Spleen (tissue), 11 donors: ENCODE results near the gene RPGRIP1L. TPM values are rescaled to one million over a fixed set of nuclear protein-coding genes. Genes with fewer than 3 reads are reported as not detected.

Source experiments
- DNase-seq: peaks from one replicate; pipeline ENCODE4 v3.0.0-alpha.2; 2020
- H3K27ac ChIP-seq, 8 donors: fragments of 200-600 bp; sonication (generic) in 7 of 8; 1 replicate in 4 of 8; 2 replicates in 4 of 8; pipeline versions ENCODE4 v1.5.0 to v1.8.0; 2016 to 2021; ENCODE audit warnings: inconsistent platforms in 4 of 8, mild to moderate bottlenecking in 4 of 8, moderate library complexity in 1 of 8
- H3K27me3 ChIP-seq, 7 donors: fragments of 200-600 bp; sonication (generic) in 6 of 7; replicated peaks in 1 of 7; 1 replicate in 4 of 7; 2 replicates in 3 of 7; pipeline versions ENCODE4 v1.5.0 to v1.8.0; 2016 to 2021; ENCODE audit warnings: inconsistent platforms in 3 of 7, mild to moderate bottlenecking in 1 of 7
- H3K36me3 ChIP-seq, 6 donors: fragments of 200-600 bp; sonication (generic) in 5 of 6; 1 replicate in 4 of 6; 2 replicates in 2 of 6; pipeline versions ENCODE4 v1.5.0 to v1.8.0; 2016 to 2021; ENCODE audit warnings: inconsistent platforms in 2 of 6
- H3K4me1 ChIP-seq, 6 donors: fragments of 200-600 bp; sonication (generic) in 5 of 6; 1 replicate in 3 of 6; 2 replicates in 3 of 6; pipeline versions ENCODE4 v1.5.0 to v1.8.0; 2016 to 2021; ENCODE audit warnings: inconsistent platforms in 3 of 6
- H3K4me3 ChIP-seq, 8 donors: fragments of 200-600 bp; sonication (generic) in 7 of 8; 1 replicate in 4 of 8; 2 replicates in 4 of 8; pipeline versions ENCODE4 v1.5.0 to v1.8.0; 2016 to 2021; ENCODE audit warnings: inconsistent platforms in 4 of 8, mild to moderate bottlenecking in 4 of 8, moderate library complexity in 2 of 8
- H3K9me3 ChIP-seq, 8 donors: fragments of 200-600 bp; sonication (generic) in 7 of 8; 1 replicate in 4 of 8; 2 replicates in 4 of 8; pipeline versions ENCODE4 v1.5.0 to v1.8.0; 2016 to 2021; ENCODE audit warnings: inconsistent platforms in 4 of 8
- POLR2A ChIP-seq, 3 donors: fragments of 450-650 bp; IDR thresholded peaks; one replicate each; pipeline ENCODE4 v1.5.1; 2017; ENCODE audit warnings: antibody characterized with exemption in 3 of 3, mild to moderate bottlenecking in 1 of 3
- POLR2AphosphoS5 ChIP-seq, 3 donors: sonication (generic); formaldehyde crosslinking; IDR thresholded peaks; one replicate each; pipeline ENCODE4 v1.5.1; 2017; ENCODE audit warnings: antibody characterized with exemption in 3 of 3
- WGBS, 5 donors: extraction: QIAGEN DNeasy Blood & Tissue Kit in 3 of 5; methylation state at CpG; one replicate each; pipeline versions ENCODE4 v1.1.5 to v1.1.7; 2013 to 2018; 5-methylcytosine and 5-hydroxymethylcytosine counted together
- intact Hi-C: fragments of 100-400 bp; cut with DNase I; formaldehyde crosslinking; loops from one replicate; pipeline ENCODE4 v1.15.0; 2023; ENCODE audit warnings: low total_unique reads
- polyA plus RNA-seq, 3 donors: library from polyadenylated mRNA; stranded (reverse); fragments of 200-250 nt; gene quantifications; one replicate each; pipeline ENCODE4 v1.2.1, GENCODE V29; 2013
- total RNA-seq, 7 donors: library from RNA; depleted of rRNA in 3 of 7; stranded (reverse); fragments of >200 nt in 3 of 7; fragmentation: NEBNext Ultra II Directional in 4 of 7; extraction: Animal tissue kit (Norgen Biotek cat#: 25700) in 4 of 7; gene quantifications; one replicate each; pipeline versions ENCODE4 v1.1.0 to v1.2.1, GENCODE V29; 2016 to 2021
- TF ChIP-seq, protein P1 (sequence below), 11 experiments: fragments of 200-600 bp in 7 of 11; fragments of 450-650 bp in 4 of 11; sonication (generic) in 4 of 11; IDR thresholded peaks in 8 of 11; conservative IDR thresholded peaks in 3 of 11; 1 replicate in 7 of 11; 2 replicates in 4 of 11; pipeline versions ENCODE4 v1.4.0 to v1.8.0; 2016 to 2021; ENCODE audit warnings: antibody characterized with exemption in 11 of 11, inconsistent platforms in 4 of 11, mild to moderate bottlenecking in 1 of 11
- donor health status: healthy with polysubstance abuse.
- donor health status: DM: no; HTN: no; CAD: no; lungs with moderate emphysema.
- donor health status: DM: no; HTN: no; CAD: no.
- donor health status: Bipolar disorder and iron deficiency.
- donor health status: healthy.
- donor health status: DM: no; HTN: no; CAD: no.
- donor health status: DM: yes; HTN: yes; CAD: no.

The RPGRIP1L gene
- total and polyA plus RNA-seq, 10 donors, result 0.65 to 4.4 (median 2.4) TPM

DNA sequence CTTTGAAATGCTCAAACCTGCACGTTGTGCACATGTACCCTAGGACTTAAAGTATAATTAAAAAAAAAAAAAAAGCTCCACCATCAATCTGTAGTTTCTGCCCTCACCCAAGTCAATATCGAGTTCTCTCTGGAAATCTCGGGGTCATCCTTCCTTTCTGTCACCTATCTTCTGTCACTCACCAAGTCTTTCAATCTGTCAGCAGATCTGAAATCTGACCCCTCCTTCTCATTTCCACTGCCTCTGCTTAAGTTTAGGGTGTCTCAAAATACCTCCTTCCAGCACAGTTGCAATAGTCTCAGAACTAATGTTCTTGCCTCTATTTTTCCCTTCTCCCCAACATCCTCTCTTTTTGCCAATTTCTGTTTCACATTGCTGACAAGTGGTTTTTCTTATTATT is 32.6 kb upstream of the RPGRIP1L start:
- DNase-seq, result no peak
- Histone ChIP-seq H3K36me3 (no peaks in the 10 kb centered on the region), H3K9me3 (no peaks in the 10 kb centered on the region), H3K4me3 (no peak overlapping the region), H3K27ac (no peak overlapping the region), H3K4me1 (peaks cover 0 to 16% (median 0%) of the 10 kb centered on the region in 6 donors), H3K27me3 (no peaks in the 10 kb centered on the region)
- intact Hi-C loops, result no loop called here
- WGBS, 5 donors, result 87 to 93% (median 91%) methylated on average over 3 of the region's 3 CpGs
- TF ChIP-seq POLR2AphosphoS5 (IDR thresholded peaks at IDR 0.05) (no peak), POLR2A (IDR thresholded peaks at IDR 0.05) (no peak)
- TF ChIP-seq, protein P1, sequence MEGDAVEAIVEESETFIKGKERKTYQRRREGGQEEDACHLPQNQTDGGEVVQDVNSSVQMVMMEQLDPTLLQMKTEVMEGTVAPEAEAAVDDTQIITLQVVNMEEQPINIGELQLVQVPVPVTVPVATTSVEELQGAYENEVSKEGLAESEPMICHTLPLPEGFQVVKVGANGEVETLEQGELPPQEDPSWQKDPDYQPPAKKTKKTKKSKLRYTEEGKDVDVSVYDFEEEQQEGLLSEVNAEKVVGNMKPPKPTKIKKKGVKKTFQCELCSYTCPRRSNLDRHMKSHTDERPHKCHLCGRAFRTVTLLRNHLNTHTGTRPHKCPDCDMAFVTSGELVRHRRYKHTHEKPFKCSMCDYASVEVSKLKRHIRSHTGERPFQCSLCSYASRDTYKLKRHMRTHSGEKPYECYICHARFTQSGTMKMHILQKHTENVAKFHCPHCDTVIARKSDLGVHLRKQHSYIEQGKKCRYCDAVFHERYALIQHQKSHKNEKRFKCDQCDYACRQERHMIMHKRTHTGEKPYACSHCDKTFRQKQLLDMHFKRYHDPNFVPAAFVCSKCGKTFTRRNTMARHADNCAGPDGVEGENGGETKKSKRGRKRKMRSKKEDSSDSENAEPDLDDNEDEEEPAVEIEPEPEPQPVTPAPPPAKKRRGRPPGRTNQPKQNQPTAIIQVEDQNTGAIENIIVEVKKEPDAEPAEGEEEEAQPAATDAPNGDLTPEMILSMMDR (IDR thresholded peaks at IDR 0.05 in 8 of 11, conservative IDR thresholded peaks at IDR 0.05 in 3 of 11), result no peak

- intact Hi-C loops, result no loop called here
- no peaks in the 10 kb centered on the region for H3K36me3 ChIP-seq
- no peaks in the 10 kb centered on the region for H3K9me3 ChIP-seq
- 88 to 100% (median 98%) methylated on average over 2 of the region's 2 CpGs for WGBS, 5 donors
- H3K27me3 ChIP-seq, result no peaks in the 10 kb centered on the region
- H3K4me1 ChIP-seq, result peaks cover 0 to 16% (median 0%) of the 10 kb centered on the region in 6 donors
- no peak overlapping the region for H3K27ac ChIP-seq
- TF ChIP-seq, protein P1 (IDR thresholded peaks at IDR 0.05 in 8 of 11, conservative IDR thresholded peaks at IDR 0.05 in 3 of 11), result no peak
- TF ChIP-seq POLR2AphosphoS5 (IDR thresholded peaks at IDR 0.05) (no peak), POLR2A (IDR thresholded peaks at IDR 0.05) (no peak)
- H3K4me3 ChIP-seq, result no peak overlapping the region
- DNase-seq, result no peak
Observed at GRCh38 chr16:53734908-53735307, 31.2 kb upstream of the RPGRIP1L start.

DNA sequence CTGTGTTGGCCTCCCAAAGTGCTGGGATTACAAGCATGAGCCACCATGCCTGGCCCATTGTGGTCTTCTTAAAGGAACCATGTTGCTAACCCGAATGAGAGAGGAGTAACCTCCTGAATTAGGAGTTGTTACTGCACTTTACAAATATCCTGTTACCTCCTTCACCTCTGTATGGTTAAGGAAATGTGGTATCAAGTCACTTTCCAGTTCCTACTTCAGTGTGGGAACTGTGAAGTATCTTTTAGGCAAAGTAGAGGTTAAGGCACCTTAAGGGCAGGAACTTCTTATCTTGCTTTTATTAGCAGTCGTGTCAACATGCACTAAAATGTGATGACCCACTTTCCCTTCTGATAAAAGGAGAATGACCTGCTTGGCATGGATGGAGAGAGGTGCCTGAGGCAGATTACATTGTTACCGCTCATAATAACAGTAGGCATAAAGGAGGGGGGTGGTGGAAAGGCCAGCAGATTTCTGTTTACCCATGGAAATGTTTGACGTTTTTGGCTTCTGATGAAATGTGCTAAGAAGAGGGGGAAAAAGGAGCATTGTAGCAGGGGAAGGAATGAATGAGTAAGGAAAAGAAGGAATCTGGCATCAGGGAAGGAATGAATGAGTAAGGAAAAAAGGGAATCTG is 28.8 kb upstream of the RPGRIP1L start:
- H3K4me1 ChIP-seq, result peaks cover 0 to 16% (median 0%) of the 10 kb centered on the region in 6 donors
- WGBS, 5 donors, result 64 to 84% (median 74%) methylated on average over 4 of the region's 4 CpGs
- H3K4me3 ChIP-seq, result no peak overlapping the region
- TF ChIP-seq POLR2AphosphoS5 (IDR thresholded peaks at IDR 0.05), result no peak
- no peak for TF ChIP-seq POLR2A (IDR thresholded peaks at IDR 0.05)
- TF ChIP-seq, protein P1 (IDR thresholded peaks at IDR 0.05 in 8 of 11, conservative IDR thresholded peaks at IDR 0.05 in 3 of 11), result no peak
- DNase-seq, result no peak
- H3K27me3 ChIP-seq, result no peaks in the 10 kb centered on the region
- H3K36me3 ChIP-seq, result no peaks in the 10 kb centered on the region
- H3K9me3 ChIP-seq, result peaks cover 0 to 5% (median 0%) of the 10 kb centered on the region in 8 donors
- intact Hi-C loops, result no loop called here
- H3K27ac ChIP-seq, result no peak overlapping the region

- H3K27ac ChIP-seq, result no peak overlapping the region
- TF ChIP-seq, protein P1 (IDR thresholded peaks at IDR 0.05 in 8 of 11, conservative IDR thresholded peaks at IDR 0.05 in 3 of 11), result no peak
- TF ChIP-seq POLR2A (IDR thresholded peaks at IDR 0.05) (no peak), POLR2AphosphoS5 (IDR thresholded peaks at IDR 0.05) (no peak)
- no peaks in the 10 kb centered on the region for H3K36me3 ChIP-seq
- WGBS, 5 donors, result 88 to 97% (median 95%) methylated on average over 3 of the region's 3 CpGs
- H3K9me3 ChIP-seq, result peaks cover 0 to 5% (median 0%) of the 10 kb centered on the region in 8 donors
- no peak for DNase-seq
- intact Hi-C loops, result no loop called here
- H3K4me1 ChIP-seq, result peaks cover 0 to 16% (median under 1%) of the 10 kb centered on the region in 6 donors
- no peak overlapping the region for H3K4me3 ChIP-seq
- no peaks in the 10 kb centered on the region for H3K27me3 ChIP-seq
Observed at GRCh38 chr16:53730693-53731092, 27.0 kb upstream of the RPGRIP1L start.
